Uterus (tissue), 4 donors: ENCODE results near the gene SLFNL1. TPM values are rescaled to one million over a fixed set of nuclear protein-coding genes. Genes with fewer than 3 reads are reported as not detected.

Experiments used
- DNase-seq, 2 donors: peaks; one replicate each; pipeline ENCODE4 v3.0.0-alpha.2; 2019 to 2020
- H3K27ac ChIP-seq, 2 donors: fragments of 200-600 bp; sonication (generic); 1 replicate in 1 of 2; 2 replicates in 1 of 2; pipeline ENCODE4 v1.5.1; 2016 to 2018
- H3K27me3 ChIP-seq, 2 donors: fragments of 200-600 bp; sonication (generic); one replicate each; pipeline ENCODE4 v1.5.1; 2018 to 2019; ENCODE audit warnings: control low read depth in 1 of 2
- H3K36me3 ChIP-seq, 2 donors: fragments of 200-600 bp; sonication (generic); one replicate each; pipeline ENCODE4 v1.5.1; 2019; ENCODE audit warnings: control low read depth in 1 of 2
- H3K4me1 ChIP-seq, 2 donors: fragments of 200-600 bp; sonication (generic); one replicate each; pipeline ENCODE4 v1.5.1; 2018 to 2019; ENCODE audit warnings: control low read depth in 1 of 2
- H3K4me3 ChIP-seq, 2 donors: fragments of 200-600 bp; sonication (generic); 1 replicate in 1 of 2; 2 replicates in 1 of 2; pipeline ENCODE4 v1.5.1; 2018 to 2019; ENCODE audit warnings: mild to moderate bottlenecking in 1 of 2
- H3K9me3 ChIP-seq, 2 donors: fragments of 200-600 bp; sonication (generic); one replicate each; pipeline ENCODE4 v1.5.1; 2019; ENCODE audit warnings: control low read depth in 1 of 2
- POLR2A ChIP-seq, 2 donors: fragments of 450-650 bp; IDR thresholded peaks; one replicate each; pipeline ENCODE4 v1.6.1; 2016; ENCODE audit warnings: antibody characterized with exemption in 2 of 2, mild to moderate bottlenecking in 1 of 2, moderate library complexity in 1 of 2
- intact Hi-C: fragments of 100-400 bp; cut with DNase I; formaldehyde crosslinking; loops from one replicate; pipeline ENCODE4 v1.15.1; 2023; ENCODE audit warnings: low total_unique reads
- total RNA-seq, 4 donors: library from RNA; depleted of rRNA in 3 of 4; stranded (reverse); fragments of >200 nt in 3 of 4; gene quantifications; one replicate each; pipeline versions ENCODE4 v1.1.0 to v1.2.4, GENCODE V29; 2014 to 2023
- TF ChIP-seq, protein P1 (sequence below), 4 experiments: fragments of 200-600 bp in 2 of 4; fragments of 450-650 bp in 2 of 4; sonication (generic) in 2 of 4; IDR thresholded peaks; one replicate each; pipeline ENCODE4 v1.5.1; 2016 to 2019; ENCODE audit warnings: antibody characterized with exemption in 4 of 4, mild to moderate bottlenecking in 2 of 4, moderate library complexity in 1 of 4
- donor health status: DM: yes; HTN: yes; CAD: no.

The SLFNL1 gene
- total RNA-seq, 4 donors from 2014 or later: 0.83 to 31.3 (median 1.6) TPM; not detected in 1

DNA sequence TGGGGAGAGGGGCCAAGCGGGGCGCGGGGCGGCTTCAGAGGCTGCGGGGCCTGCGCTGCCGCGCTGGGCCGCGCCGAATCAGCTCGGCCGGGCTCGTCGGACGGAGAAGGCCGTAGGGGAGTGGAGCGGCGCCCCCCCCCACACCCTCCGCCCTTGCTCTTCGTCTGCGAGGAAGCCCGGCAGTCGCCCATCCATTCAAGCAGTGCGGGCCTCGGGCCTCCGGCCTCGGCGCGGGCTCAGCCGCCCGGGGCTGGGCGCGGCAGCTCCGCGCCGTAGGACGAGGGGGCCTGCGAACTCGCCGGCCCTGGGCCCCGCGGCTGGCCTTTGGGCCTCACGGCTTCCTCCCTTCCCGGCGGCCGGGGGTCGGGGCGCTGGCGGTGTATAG is 41.5 kb downstream of the SLFNL1 start:
- H3K27ac ChIP-seq: peak overlapping the region; percentile 97 to 98
- H3K27me3 ChIP-seq: no peaks in the 10 kb centered on the region
- H3K36me3 ChIP-seq: no peaks in the 10 kb centered on the region
- peaks cover 5 to 10% of the 10 kb centered on the region in 2 donors for H3K4me1 ChIP-seq
- no peak for DNase-seq
- no peaks in the 10 kb centered on the region for H3K9me3 ChIP-seq
- TF ChIP-seq, protein P1, sequence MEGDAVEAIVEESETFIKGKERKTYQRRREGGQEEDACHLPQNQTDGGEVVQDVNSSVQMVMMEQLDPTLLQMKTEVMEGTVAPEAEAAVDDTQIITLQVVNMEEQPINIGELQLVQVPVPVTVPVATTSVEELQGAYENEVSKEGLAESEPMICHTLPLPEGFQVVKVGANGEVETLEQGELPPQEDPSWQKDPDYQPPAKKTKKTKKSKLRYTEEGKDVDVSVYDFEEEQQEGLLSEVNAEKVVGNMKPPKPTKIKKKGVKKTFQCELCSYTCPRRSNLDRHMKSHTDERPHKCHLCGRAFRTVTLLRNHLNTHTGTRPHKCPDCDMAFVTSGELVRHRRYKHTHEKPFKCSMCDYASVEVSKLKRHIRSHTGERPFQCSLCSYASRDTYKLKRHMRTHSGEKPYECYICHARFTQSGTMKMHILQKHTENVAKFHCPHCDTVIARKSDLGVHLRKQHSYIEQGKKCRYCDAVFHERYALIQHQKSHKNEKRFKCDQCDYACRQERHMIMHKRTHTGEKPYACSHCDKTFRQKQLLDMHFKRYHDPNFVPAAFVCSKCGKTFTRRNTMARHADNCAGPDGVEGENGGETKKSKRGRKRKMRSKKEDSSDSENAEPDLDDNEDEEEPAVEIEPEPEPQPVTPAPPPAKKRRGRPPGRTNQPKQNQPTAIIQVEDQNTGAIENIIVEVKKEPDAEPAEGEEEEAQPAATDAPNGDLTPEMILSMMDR (IDR thresholded peaks at IDR 0.05): no peak
- no peak for TF ChIP-seq POLR2A (IDR thresholded peaks at IDR 0.05)
- peak overlapping the region; percentile 54 to 62 for H3K4me3 ChIP-seq
- intact Hi-C loops: no loop called here

DNA sequence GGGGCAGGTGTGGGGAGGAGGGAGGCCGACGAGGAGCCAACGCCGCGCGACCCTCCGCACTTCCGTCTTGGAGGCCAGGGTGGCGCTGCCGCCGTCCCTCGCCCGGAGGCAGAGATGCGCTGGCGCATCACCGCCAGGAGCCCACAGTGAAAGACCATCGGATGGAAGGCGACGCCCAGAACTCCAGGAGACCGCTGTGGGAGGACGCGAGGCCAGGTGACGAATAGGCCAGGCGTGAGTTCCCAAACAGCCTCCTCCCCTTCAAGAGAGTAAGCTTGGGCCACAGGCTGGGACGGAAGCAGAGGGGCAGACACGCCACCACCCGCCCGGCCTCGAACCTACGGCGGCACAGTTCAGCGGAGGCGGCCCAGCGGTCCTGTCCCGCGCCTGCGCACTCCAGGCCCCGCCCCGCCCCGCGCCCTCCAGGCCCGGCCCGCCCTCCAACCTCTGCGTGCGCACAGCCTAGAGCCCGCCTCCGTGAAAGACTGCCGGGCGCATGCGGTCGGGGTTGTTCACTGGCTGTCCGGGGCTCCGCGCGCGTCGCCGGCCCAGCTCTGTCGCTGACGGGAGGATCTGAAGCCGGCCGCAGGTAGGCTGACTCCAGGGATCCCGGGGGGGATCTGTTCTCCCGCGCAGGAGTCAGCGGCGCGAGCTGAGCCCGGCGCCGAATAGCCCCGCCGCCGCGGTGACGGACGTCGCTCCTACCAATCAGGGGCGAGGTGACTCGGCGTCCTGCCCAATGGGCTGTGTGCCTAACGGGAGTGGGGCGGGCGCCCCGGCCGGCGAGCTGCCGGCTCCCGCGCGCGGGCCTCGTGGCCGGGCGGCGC is 42.1 kb downstream of the SLFNL1 start, which contains the start of gene CTPS1:
TSS of gene CTPS1 (plus strand) at position 456 of the 827 bp plus-strand sequence. CDS start 3,595 bp downstream, outside the sequence.
- H3K27ac ChIP-seq: peak within 1 kb of the TSS; percentile 97 to 98
- H3K9me3 ChIP-seq: no peaks in the 10 kb centered on the region
- H3K4me3 ChIP-seq: peak within 1 kb of the TSS; percentile 54 to 62
- DNase-seq: peak; percentile 95 to 97
- intact Hi-C loops: no loop called here
- peak; percentile 64 to 90 for TF ChIP-seq POLR2A (IDR thresholded peaks at IDR 0.05)
- TF ChIP-seq, protein P1 (IDR thresholded peaks at IDR 0.05): peak in 3 of 4 experiments; percentile 3 to 23 (median 9)
- H3K4me1 ChIP-seq: peaks cover 5 to 10% of the 10 kb centered on the region in 2 donors
- H3K27me3 ChIP-seq: no peaks in the 10 kb centered on the region
- H3K36me3 ChIP-seq: no peaks in the 10 kb centered on the region

DNA sequence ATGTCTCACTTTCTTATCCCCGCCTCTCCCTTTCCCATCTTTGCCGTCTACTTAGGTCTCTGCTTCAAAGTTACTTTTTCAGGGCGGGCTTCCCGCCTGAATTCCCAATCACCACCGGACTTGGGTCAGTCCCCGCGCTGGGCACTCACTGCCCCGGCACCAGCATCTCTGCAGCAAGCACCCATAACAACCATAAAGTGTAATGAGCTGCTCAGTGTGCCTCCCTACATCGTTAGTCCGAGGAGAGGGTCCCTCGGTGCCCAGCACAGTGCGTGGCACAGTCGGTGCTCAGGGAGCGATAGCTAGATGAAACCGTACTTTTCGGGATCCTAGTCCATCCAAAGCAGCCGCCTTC is 42.7 kb downstream of the SLFNL1 start:
- H3K4me1 ChIP-seq: peaks cover 5 to 10% of the 10 kb centered on the region in 2 donors
- intact Hi-C loops: no loop called here
- H3K9me3 ChIP-seq: no peaks in the 10 kb centered on the region
- peak overlapping the region; percentile 97 to 98 for H3K27ac ChIP-seq
- TF ChIP-seq POLR2A (IDR thresholded peaks at IDR 0.05): no peak
- peak overlapping the region; percentile 54 to 62 for H3K4me3 ChIP-seq
- H3K36me3 ChIP-seq: no peaks in the 10 kb centered on the region
- H3K27me3 ChIP-seq: no peaks in the 10 kb centered on the region
- DNase-seq: peak; percentile 21 to 38

DNA sequence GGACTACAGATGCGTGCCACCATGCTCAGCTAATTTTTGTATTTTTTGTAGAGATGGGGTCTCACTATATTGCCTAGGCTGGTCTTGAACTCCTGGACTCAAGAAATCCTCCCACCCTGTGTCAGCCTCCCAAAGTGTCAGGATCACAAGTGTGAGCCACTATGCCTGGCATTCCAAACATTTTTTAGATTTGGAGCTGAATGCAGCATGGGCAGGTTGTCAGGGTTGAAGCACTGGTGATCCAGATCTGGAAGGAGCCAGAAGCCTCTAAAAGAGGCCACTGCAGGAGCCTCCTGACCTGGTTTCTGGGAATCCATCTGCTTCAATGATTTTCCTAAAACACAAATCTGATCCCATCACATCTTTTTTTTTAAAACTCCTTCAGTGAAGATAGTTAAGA is 43.8 kb downstream of the SLFNL1 start:
- intact Hi-C loops: no loop called here
- Histone ChIP-seq H3K4me1 (peaks cover 3 to 5% of the 10 kb centered on the region in 2 donors), H3K27ac (no peak overlapping the region), H3K4me3 (no peak overlapping the region), H3K36me3 (no peaks in the 10 kb centered on the region), H3K27me3 (no peaks in the 10 kb centered on the region), H3K9me3 (no peaks in the 10 kb centered on the region)
- TF ChIP-seq POLR2A (IDR thresholded peaks at IDR 0.05): no peak
- TF ChIP-seq, protein P1 (IDR thresholded peaks at IDR 0.05): no peak
- no peak for DNase-seq

DNA sequence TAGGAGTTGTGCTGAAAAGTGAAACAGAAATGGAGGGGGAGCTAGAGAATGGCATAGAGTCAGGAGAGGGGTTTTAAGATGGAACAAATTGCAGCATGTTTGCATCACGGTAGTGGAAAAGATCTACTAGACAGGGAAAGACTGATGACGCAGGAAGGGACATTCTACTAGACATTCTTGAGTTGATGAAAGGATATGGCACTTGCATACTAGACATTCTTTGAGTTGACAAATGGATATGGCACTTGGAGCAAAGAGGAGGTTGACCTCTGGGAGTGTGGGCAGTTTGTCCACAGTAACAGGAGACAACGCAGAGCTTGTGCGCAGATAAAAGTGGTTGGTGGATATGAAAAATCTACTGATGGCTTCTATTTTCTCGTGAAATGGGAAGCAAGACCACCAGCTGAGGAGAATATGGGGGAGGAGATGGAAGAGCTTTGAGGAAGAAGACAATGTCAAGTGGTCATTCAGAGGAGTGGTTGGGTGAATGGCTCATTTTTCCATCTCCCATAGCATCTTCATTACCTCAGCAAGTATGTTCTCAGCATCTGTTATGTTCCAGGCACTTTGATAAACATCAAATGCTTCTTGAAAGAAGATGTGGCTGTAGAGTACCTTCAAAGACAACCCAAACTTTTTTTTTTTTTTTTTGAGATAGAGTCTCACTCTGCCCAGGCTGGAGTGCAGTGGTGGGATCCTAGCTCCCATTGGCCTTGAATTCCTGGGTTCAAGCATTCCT is 44.4 kb downstream of the SLFNL1 start:
- H3K27ac ChIP-seq: no peak overlapping the region

More for the DNA sequence above, 44.4 kb downstream of the SLFNL1 start:
- peaks cover 3 to 5% of the 10 kb centered on the region in 2 donors for H3K4me1 ChIP-seq
- no peak for DNase-seq
- no peak for TF ChIP-seq POLR2A (IDR thresholded peaks at IDR 0.05)
- TF ChIP-seq, protein P1 (IDR thresholded peaks at IDR 0.05): no peak
- no peaks in the 10 kb centered on the region for H3K36me3 ChIP-seq
- no peaks in the 10 kb centered on the region for H3K27me3 ChIP-seq
- no peaks in the 10 kb centered on the region for H3K9me3 ChIP-seq
- intact Hi-C loops: no loop called here
- no peak overlapping the region for H3K4me3 ChIP-seq
